Endothelial cell of umbilical vein (primary cell): Measurements from ENCODE around the gene TOM1L2. TPM values are rescaled to one million over a fixed set of nuclear protein-coding genes. Genes with fewer than 3 reads are reported as not detected.

Source experiments
- BruUV-seq: library from RNA; stranded (reverse); fragments of 400-500 nt; replicated peaks from 2 replicates; lab custom pipeline; 2021; lab: Mats Ljungman, UMichigan
- CTCF ChIA-PET: fragments of 300-600, 350-600 bp; sonication (Branson Sonifier 250); formaldehyde crosslinking; loops from one replicate; lab custom pipeline; 2021; ENCODE audit warnings: antibody characterized with exemption, inconsistent platforms; lab: Charles Lee
- POLR2A ChIA-PET: fragments of 300-600, 350-600 bp; sonication (Branson Sonifier 250); formaldehyde crosslinking; loops from one replicate; lab custom pipeline; 2021; ENCODE audit warnings: antibody characterized with exemption, inconsistent platforms; lab: Charles Lee
- DNase-seq: peaks from one replicate; pipeline ENCODE4 v3.0.0-alpha.2; 2011; ENCODE audit warnings: low read depth, low spot score
- FAIRE-seq: peaks from 2 replicates; lab custom pipeline; 2011; peaks lifted over from hg19 to GRCh38; lab: Jason Lieb, UNC
- H2AFZ ChIP-seq: 2 replicates; pipeline ENCODE4 v1.6.0; 2012; ENCODE audit warnings: low read depth, low read length, control low read depth, inconsistent platforms
- H3K27ac ChIP-seq: 2 replicates; pipeline ENCODE4 v1.5.1; 2011; ENCODE audit warnings: low read depth, mild to moderate bottlenecking, control low read depth, low read length, moderate library complexity; ENCODE audit not compliant: insufficient read depth
- H3K27me3 ChIP-seq, 2 experiments: 2 replicates each; pipeline versions ENCODE4 v1.6.0 to v1.6.1; 2011; ENCODE audit warnings: low read length in 2 of 2, mixed read lengths in 1 of 2; ENCODE audit not compliant: control insufficient read depth in 2 of 2, insufficient read depth in 2 of 2
- H3K36me3 ChIP-seq, 2 experiments: 2 replicates in 1 of 2; 3 replicates in 1 of 2; pipeline ENCODE4 v1.5.1; 2011; ENCODE audit warnings: low read length in 2 of 2, mild to moderate bottlenecking in 1 of 2, moderate library complexity in 1 of 2; ENCODE audit not compliant: control insufficient read depth in 2 of 2, insufficient read depth in 2 of 2; ENCODE audit errors: extremely low read depth in 1 of 2
- H3K4me1 ChIP-seq: 3 replicates; pipeline ENCODE4 v1.5.1; 2011; ENCODE audit warnings: mild to moderate bottlenecking, low read length; ENCODE audit not compliant: control insufficient read depth, insufficient read depth; ENCODE audit errors: extremely low read depth
- H3K4me2 ChIP-seq: 2 replicates; pipeline ENCODE4 v1.6.1; 2011; ENCODE audit warnings: low read length, control low read depth, mixed read lengths; ENCODE audit not compliant: insufficient read depth
- H3K4me3 ChIP-seq, 3 experiments: fragments of 200-600 bp in 1 of 3; sonication (generic), shearing (Covaris generic) in 1 of 3; replicated peaks in 1 of 3; 2 replicates each; pipeline ENCODE4 v1.5.1; 2011 to 2016; ENCODE audit warnings: control low read depth in 3 of 3, low read length in 3 of 3, mild to moderate bottlenecking in 2 of 3, inconsistent platforms in 1 of 3, low read depth in 1 of 3, moderate library complexity in 1 of 3; ENCODE audit not compliant: insufficient read depth in 1 of 3
- H3K79me2 ChIP-seq: 2 replicates; pipeline ENCODE4 v1.6.0; 2012; ENCODE audit warnings: low read length, inconsistent platforms; ENCODE audit not compliant: control insufficient read depth, insufficient read depth
- H3K9ac ChIP-seq: replicated peaks from 2 replicates; pipeline ENCODE3; 2011; ENCODE audit warnings: low read length, control low read depth; ENCODE audit not compliant: insufficient read depth; ENCODE audit errors: extremely low read depth
- H3K9me1 ChIP-seq: replicated peaks from 3 replicates; pipeline ENCODE4 v1.6.0; 2011; ENCODE audit warnings: mild to moderate bottlenecking, low read length; ENCODE audit not compliant: control insufficient read depth, insufficient read depth; ENCODE audit errors: extremely low read depth
- H3K9me3 ChIP-seq: replicated peaks from 2 replicates; pipeline ENCODE4 v1.5.1; 2012; ENCODE audit warnings: low read length, inconsistent platforms; ENCODE audit not compliant: control insufficient read depth, insufficient read depth
- H4K20me1 ChIP-seq: replicated peaks from 2 replicates; pipeline ENCODE3; 2011; ENCODE audit warnings: mild to moderate bottlenecking, low read length; ENCODE audit not compliant: control insufficient read depth, insufficient read depth; ENCODE audit errors: extremely low read depth
- CTCF ChIP-seq, 2 donors: IDR thresholded peaks; 1 replicate in 1 of 2; 2 replicates in 1 of 2; pipeline ENCODE4 v1.5.1; 2011; ENCODE audit warnings: low read length in 2 of 2, mild to moderate bottlenecking in 2 of 2, moderate library complexity in 2 of 2, control low read depth in 1 of 2, inconsistent platforms in 1 of 2, low read depth in 1 of 2; ENCODE audit not compliant: insufficient read depth in 1 of 2; ENCODE audit errors: extremely low read depth in 1 of 2
- EZH2 ChIP-seq: IDR thresholded peaks from 2 replicates; pipeline ENCODE4 v1.6.1; 2012; ENCODE audit warnings: borderline replicate concordance, low read depth, mild to moderate bottlenecking, moderate library complexity, low read length, inconsistent platforms; ENCODE audit not compliant: severe bottlenecking
- FOS ChIP-seq: IDR thresholded peaks from 2 replicates; pipeline ENCODE4 v1.6.1; 2011; ENCODE audit warnings: mild to moderate bottlenecking, low read length, moderate library complexity, borderline replicate concordance; ENCODE audit not compliant: insufficient read depth
- GATA2 ChIP-seq: IDR thresholded peaks from 2 replicates; pipeline ENCODE4 v1.7.0; 2011; ENCODE audit warnings: low read depth, mild to moderate bottlenecking, moderate library complexity, mixed read lengths, low read length; ENCODE audit not compliant: insufficient read length, insufficient read depth
- JUN ChIP-seq: IDR thresholded peaks from 2 replicates; pipeline ENCODE4 v1.6.1; 2011; ENCODE audit warnings: borderline replicate concordance, low read depth; ENCODE audit not compliant: insufficient read length, insufficient read depth
- MAX ChIP-seq: IDR thresholded peaks from 2 replicates; pipeline ENCODE4 v1.6.1; 2011; ENCODE audit not compliant: insufficient read depth, insufficient read length
- MYC ChIP-seq: IDR thresholded peaks from one replicate; pipeline ENCODE4 v1.6.1; 2011; ENCODE audit warnings: mild to moderate bottlenecking, low read depth, low read length
- POLR2A ChIP-seq: IDR thresholded peaks from 2 replicates; pipeline ENCODE4 v1.6.1; 2012; ENCODE audit warnings: low read depth, mild to moderate bottlenecking, control low read depth, low read length
- POLR2AphosphoS5 ChIP-seq: IDR thresholded peaks from 2 replicates; pipeline ENCODE4 v1.6.1; 2012; ENCODE audit warnings: low read depth, mild to moderate bottlenecking, control low read depth, low read length, moderate library complexity; ENCODE audit not compliant: insufficient read depth
- dilution Hi-C: fragments of 300-500 bp; cut with MboI; formaldehyde crosslinking; loops from one replicate; pipeline ENCODE4 v1.15.0; 2019; ENCODE audit warnings: low sequenced_read_pairs; ENCODE audit not compliant: extremely low pct_ligation_motif_present
- intact Hi-C: fragments of 100-400 bp; cut with micrococcal nuclease; formaldehyde crosslinking; loops from one replicate; pipeline ENCODE4 v1.10.0; 2022
- polyA plus RNA-seq, 4 experiments: library from polyadenylated mRNA; depleted of rRNA in 3 of 4; stranded (reverse) in 3 of 4; unstranded in 1 of 4; fragments of >200 nt; gene quantifications; 2 replicates each; pipeline versions ENCODE4 v1.2.1 to v1.2.3, GENCODE V29; 2011 to 2012; ENCODE audit warnings: missing spikeins in 1 of 4
- total RNA-seq: library from RNA; stranded (reverse); gene quantifications from 2 replicates; pipeline ENCODE4 v1.2.3, GENCODE V29; 2021

The TOM1L2 gene
- total and polyA plus RNA-seq, 2 donors (not counting 3 experiments of a cell fraction or from before 2014, with no cell fraction given), result 31.7 to 37.6 TPM

- Histone ChIP-seq H3K9ac (no peak overlapping the region), H3K9me1 (no peaks in the 10 kb centered on the region), H2AFZ (no peak overlapping the region), H3K36me3 (peaks cover 0 to 3% of the 10 kb centered on the region in 2 experiments), H3K4me2 (no peak overlapping the region), H3K4me1 (no peaks in the 10 kb centered on the region), H3K79me2 (no peaks in the 10 kb centered on the region), H3K9me3 (no peaks in the 10 kb centered on the region), H3K4me3 (no peak overlapping the region), H4K20me1 (no peaks in the 10 kb centered on the region), H3K27ac (no peak overlapping the region), H3K27me3 (no peaks in the 10 kb centered on the region)
- BruUV-seq, result no TSS peak
- ChIA-PET POLR2A (no interaction called here), CTCF (interaction anchor here (1.2 to 7.8 kb wide), 5 partner anchors 10 to 27 kb away, joined by 4 to 175 read pairs (median 4); no protein-coding TSS in a partner anchor)
- FAIRE-seq, result no peak
- no peak for DNase-seq
- TF ChIP-seq MYC, result no peak
- no peak for TF ChIP-seq POLR2A
- TF ChIP-seq EZH2, result no peak
- TF ChIP-seq POLR2AphosphoS5, result no peak
- no peak for TF ChIP-seq FOS
- no peak for TF ChIP-seq GATA2
- no peak for TF ChIP-seq JUN
- TF ChIP-seq CTCF (IDR thresholded peaks at IDR 0.05; ENCODE audit: extremely low read depth in 1 of 2, insufficient read depth in 1 of 2, low read depth in 1 of 2, low read length in 2 of 2), result no peak
- TF ChIP-seq MAX, result no peak
- dilution Hi-C loops, result loop anchor here (25.0 kb wide), 1 partner anchor 143 kb away; the partner anchor contains the start of genes ATPAF2 and GID4
- intact Hi-C loops, result no loop called here
Measured at GRCh38 chr17:17893801-17894644, 78.2 kb downstream of the TOM1L2 start.
